Measurements from ENCODE around the gene EHBP1L1. TPM values are rescaled to one million over a fixed set of nuclear protein-coding genes. Genes with fewer than 3 reads are reported as not detected.

The EHBP1L1 gene
- total and polyA plus RNA-seq, 2 of the 8 experiments (the other 6 are each of a cell fraction or from before 2014, with no cell fraction given): 4.3 to 6.6 TPM

- no peak for FAIRE-seq
- no peak overlapping the region for H4K91ac ChIP-seq (replicated peaks; ENCODE audit: insufficient read length, low read length)
- H3K4me1 ChIP-seq (replicated peaks in 1 of 4; ENCODE audit: control insufficient read depth in 3 of 4, insufficient read depth in 4 of 4, low read length in 3 of 4): peaks cover 13 to 31% (median 20%) of the 10 kb centered on the region in 4 experiments; a peak in 6 of 7 replicates
- no peaks in the 10 kb centered on the region for H3K9me3 ChIP-seq (ENCODE audit: insufficient read depth in 2 of 2, low read depth in 1 of 2, low read length in 1 of 2)
- 0 out of 2 replicates have a peak overlapping the region, but pooled peaks have one; percentile 39 for H2BK5ac ChIP-seq (ENCODE audit: low read depth, low read length)
- TF ChIP-seq KDM1A (IDR thresholded peaks at IDR 0.05; ENCODE audit: borderline replicate concordance, low read length): peak; percentile 95
- no peak for TF ChIP-seq SIX5 (IDR thresholded peaks at IDR 0.05; ENCODE audit: low read depth, low read length)
- peak; percentile 62 for TF ChIP-seq EZH2 (IDR thresholded peaks at IDR 0.05; ENCODE audit: low read depth, low read length, severe bottlenecking)
- 0 out of 4 replicates have a peak, but pooled peaks of 1 of the 2 experiments have one; percentile 30 for TF ChIP-seq SIN3A (conservative IDR thresholded peaks at IDR 0.05 in 1 of 2, IDR thresholded peaks at IDR 0.05 in 1 of 2; ENCODE audit: low read depth in 1 of 2, low read length in 2 of 2)
- no peak for TF ChIP-seq SIRT6 (IDR thresholded peaks at IDR 0.05; ENCODE audit: low read length)
- TF ChIP-seq ASH2L (IDR thresholded peaks at IDR 0.05; ENCODE audit: low read length): no peak
- TF ChIP-seq RXRA (IDR thresholded peaks at IDR 0.05; ENCODE audit: insufficient read depth, low read depth, low read length): no peak
- peak; percentile 73; the same call in 1 of the 2 replicates for TF ChIP-seq SUZ12 (IDR thresholded peaks at IDR 0.05; ENCODE audit: low read length)
- H2BK15ac ChIP-seq (ENCODE audit: low read length): peak overlapping the region; percentile 88; the same call in 1 of the 2 replicates
- no peak for DNase-seq (ENCODE audit: low read depth in 1 of 2, low spot score in 2 of 2)
- no peak overlapping the region for H4K5ac ChIP-seq (ENCODE audit: insufficient read length, low read depth, low read length)
- no peak overlapping the region for H2AK5ac ChIP-seq (ENCODE audit: low read depth, low read length)
- H2AFZ ChIP-seq (ENCODE audit: low read length): no peak overlapping the region
- peaks cover 15 to 21% of the 10 kb centered on the region in 2 experiments for H4K20me1 ChIP-seq (replicated peaks in 1 of 2; ENCODE audit: control insufficient read depth in 1 of 2, insufficient read depth in 2 of 2, low read length in 2 of 2)
- 6% methylated on average over 28 of the region's 28 CpGs; no CpG with 5 or more reads in 1 of the 2 experiments for WGBS, 2 experiments (ENCODE audit: extremely low coverage in 1 of 2, insufficient coverage in 1 of 2, insufficient read length in 1 of 2, insufficient replicate concordance in 2 of 2, low coverage in 1 of 2, low lambda C conversion rate in 2 of 2, missing lambda C conversion rate in 1 of 2)
- 0 out of 2 replicates have a peak overlapping the region, but pooled peaks have one; percentile 31 for H4K8ac ChIP-seq (ENCODE audit: extremely low read depth, insufficient read depth, low read length)
- peaks cover 8% of the 10 kb centered on the region; the same call in 1 of the 2 replicates for H3K23me2 ChIP-seq (ENCODE audit: low read depth, low read length)
- H3K79me1 ChIP-seq (ENCODE audit: low read depth, low read length): no peaks in the 10 kb centered on the region
- H3K4me2 ChIP-seq (ENCODE audit: insufficient read depth in 1 of 2, low read depth in 2 of 2, low read length in 2 of 2): peak overlapping the region; percentile 72 to 81
- peak overlapping the region; percentile 21; the same call in 1 of the 2 replicates for H2BK12ac ChIP-seq (ENCODE audit: low read depth, low read length)
- H3K27ac ChIP-seq (ENCODE audit: low read depth, low read length): no peak overlapping the region
- H3K18ac ChIP-seq (ENCODE audit: extremely low read depth, low read length): no peak overlapping the region
- ChIA-PET CTCF (ENCODE audit: partially characterized antibody) (interaction anchor here (0.6 to 7.2 kb wide), 7 partner anchors 10 to 34 kb away, joined by 3 to 97 read pairs (median 12); partner anchors contain the start of gene KCNK7), POLR2A (ENCODE audit: partially characterized antibody) (interaction anchor here (1.2 to 3.7 kb wide), 6 partner anchors 10 to 45 kb away, joined by 3 to 36 read pairs (median 6); no protein-coding TSS in a partner anchor)
- no peak overlapping the region for H3K14ac ChIP-seq (ENCODE audit: insufficient read length)
- H3K4ac ChIP-seq (replicated peaks; ENCODE audit: insufficient read length, low read depth, low read length): peak overlapping the region; percentile 33
- peak overlapping the region; percentile 27 to 63 (median 40); a peak in 7 of 8 replicates for H3K4me3 ChIP-seq (ENCODE audit: extremely low read depth in 1 of 4, insufficient read depth in 2 of 4, low read depth in 3 of 4, low read length in 4 of 4)
- no peak overlapping the region for H3K56ac ChIP-seq (replicated peaks; ENCODE audit: insufficient read length, low read depth, low read length)
- no peak overlapping the region for H2BK120ac ChIP-seq (replicated peaks; ENCODE audit: low read depth, low read length)
- H3K9ac ChIP-seq (replicated peaks in 1 of 4; ENCODE audit: extremely low read depth in 1 of 4, low read depth in 3 of 4, low read length in 3 of 4): no peak overlapping the region; a peak in 2 of 7 replicates
- no peak overlapping the region for H2BK20ac ChIP-seq (ENCODE audit: low read length)
- H3K36me3 ChIP-seq (ENCODE audit: control insufficient read depth in 2 of 4, insufficient read depth in 4 of 4, low read length in 3 of 4): no peaks in the 10 kb centered on the region
- H3K27me3 ChIP-seq (replicated peaks in 1 of 4; ENCODE audit: control insufficient read depth in 3 of 4, extremely low read depth in 1 of 4, insufficient read depth in 3 of 4, low read length in 3 of 4): peaks cover 8 to 39% (median 28%) of the 10 kb centered on the region in 4 experiments
- no peak overlapping the region for H3K23ac ChIP-seq (ENCODE audit: insufficient read length)
- peaks cover 0 to 11% of the 10 kb centered on the region in 2 experiments; a peak in 1 of 4 replicates for H3K79me2 ChIP-seq (ENCODE audit: control insufficient read depth in 1 of 2, insufficient read depth in 2 of 2, low read length in 2 of 2)
Measured at GRCh38 chr11:65574811-65575567, 864 bp upstream of the EHBP1L1 start.
